Karpas-422 (cell line): Measurements from ENCODE around the gene ANKH. TPM values are rescaled to one million over a fixed set of nuclear protein-coding genes. Genes with fewer than 3 reads are reported as not detected.

Experiments
- DNase-seq: peaks from one replicate; pipeline ENCODE4 v3.0.0-alpha.2; 2015
- H2AFZ ChIP-seq: fragments of 200-600 bp; sonication (generic); 2 replicates; pipeline ENCODE4 v1.6.1; 2014; ENCODE audit warnings: antibody characterized with exemption, low read length, mixed read lengths
- H3K27ac ChIP-seq: fragments of 200-600 bp; sonication (generic); 2 replicates; pipeline ENCODE4 v1.5.1; 2014; ENCODE audit warnings: mild to moderate bottlenecking, low read length, moderate library complexity
- H3K27me3 ChIP-seq: fragments of 200-600 bp; sonication (generic); 2 replicates; pipeline ENCODE4 v1.6.1; 2014; ENCODE audit warnings: low read length, mixed read lengths
- H3K36me3 ChIP-seq: fragments of 200-600 bp; sonication (generic); 2 replicates; pipeline ENCODE4 v1.6.1; 2014; ENCODE audit warnings: low read length, mixed read lengths; ENCODE audit not compliant: insufficient read depth
- H3K4me1 ChIP-seq: fragments of 200-600 bp; sonication (generic); 2 replicates; pipeline ENCODE4 v1.6.1; 2014; ENCODE audit warnings: mild to moderate bottlenecking, low read length, mixed read lengths
- H3K4me2 ChIP-seq: fragments of 200-600 bp; sonication (generic); 2 replicates; pipeline ENCODE4 v1.6.1; 2014; ENCODE audit warnings: low read length, low read depth, mild to moderate bottlenecking; ENCODE audit not compliant: poor library complexity, severe bottlenecking
- H3K4me3 ChIP-seq: fragments of 200-600 bp; sonication (generic); 2 replicates; pipeline ENCODE4 v1.5.1; 2014; ENCODE audit warnings: mild to moderate bottlenecking, antibody characterized with exemption, low read length, mixed read lengths
- H3K79me2 ChIP-seq: fragments of 200-600 bp; sonication (generic); 2 replicates; pipeline ENCODE4 v1.6.1; 2014; ENCODE audit warnings: mild to moderate bottlenecking, low read length, mixed read lengths
- H3K9ac ChIP-seq: fragments of 200-600 bp; sonication (generic); 2 replicates; pipeline ENCODE4 v1.6.0; 2014; ENCODE audit warnings: low read length
- H3K9me2 ChIP-seq: fragments of 200-600 bp; sonication (generic), shearing (Covaris generic); replicated peaks from 2 replicates; pipeline ENCODE4 v1.6.0; 2014; ENCODE audit warnings: mild to moderate bottlenecking, low read length, moderate library complexity; ENCODE audit not compliant: insufficient read depth
- H3K9me3 ChIP-seq: fragments of 300-700, 200-600 bp; sonication (generic); 2 replicates; pipeline ENCODE4 v1.6.1; 2014; ENCODE audit warnings: low read length, mixed read lengths
- H4K20me1 ChIP-seq: fragments of 200-600 bp; sonication (generic); 2 replicates; pipeline ENCODE4 v1.6.1; 2014; ENCODE audit warnings: mild to moderate bottlenecking, antibody characterized with exemption, low read length, low read depth; ENCODE audit not compliant: insufficient read depth
- total RNA-seq: library from RNA; depleted of rRNA; stranded (reverse); fragments of >200 nt; shearing (Covaris generic); gene quantifications from 2 replicates; pipeline ENCODE4 v1.2.3, GENCODE V29; 2014; ENCODE audit warnings: low replicate concordance

The ANKH gene
- total RNA-seq, 1 experiment from 2014 or later: 0.75 TPM

GRCh38 chr5:14912206-14912605, 40.6 kb upstream of the ANKH start:
- H3K4me2 ChIP-seq: no peak overlapping the region
- H3K9me2 ChIP-seq: no peaks in the 10 kb centered on the region
- no peaks in the 10 kb centered on the region for H3K36me3 ChIP-seq
- no peak overlapping the region for H3K27ac ChIP-seq
- H2AFZ ChIP-seq: no peak overlapping the region
- H3K27me3 ChIP-seq: no peaks in the 10 kb centered on the region
- H3K4me1 ChIP-seq: no peaks in the 10 kb centered on the region
- no peaks in the 10 kb centered on the region for H4K20me1 ChIP-seq
- no peak overlapping the region for H3K9ac ChIP-seq
- H3K79me2 ChIP-seq: no peaks in the 10 kb centered on the region
- no peak overlapping the region for H3K4me3 ChIP-seq
- no peaks in the 10 kb centered on the region for H3K9me3 ChIP-seq
- DNase-seq: no peak

- Histone ChIP-seq H3K27ac (no peak overlapping the region), H3K36me3 (no peaks in the 10 kb centered on the region)
- DNase-seq: no peak
Observed at GRCh38 chr5:14909369-14909768, 37.8 kb upstream of the ANKH start.

GRCh38 chr5:14908172-14908571, 36.6 kb upstream of the ANKH start:
- Histone ChIP-seq H3K27me3 (no peaks in the 10 kb centered on the region), H3K9ac (no peak overlapping the region), H3K4me2 (no peak overlapping the region), H3K79me2 (no peaks in the 10 kb centered on the region), H4K20me1 (no peaks in the 10 kb centered on the region), H2AFZ (no peak overlapping the region), H3K36me3 (no peaks in the 10 kb centered on the region), H3K4me3 (no peak overlapping the region), H3K27ac (no peak overlapping the region), H3K9me3 (no peaks in the 10 kb centered on the region), H3K4me1 (no peaks in the 10 kb centered on the region), H3K9me2 (no peaks in the 10 kb centered on the region)
- no peak for DNase-seq

More at GRCh38 chr5:14909369-14909768, 37.8 kb upstream of the ANKH start:
- H3K4me3 ChIP-seq: no peak overlapping the region
- H2AFZ ChIP-seq: no peak overlapping the region
- H3K9me3 ChIP-seq: no peaks in the 10 kb centered on the region
- no peaks in the 10 kb centered on the region for H3K4me1 ChIP-seq
- H4K20me1 ChIP-seq: no peaks in the 10 kb centered on the region
- no peaks in the 10 kb centered on the region for H3K9me2 ChIP-seq
- H3K79me2 ChIP-seq: no peaks in the 10 kb centered on the region
- no peak overlapping the region for H3K9ac ChIP-seq
- H3K27me3 ChIP-seq: no peaks in the 10 kb centered on the region
- no peak overlapping the region for H3K4me2 ChIP-seq

GRCh38 chr5:14906628-14907027, 35.0 kb upstream of the ANKH start:
- DNase-seq: no peak

GRCh38 chr5:14902826-14903560, 31.4 kb upstream of the ANKH start:
- Histone ChIP-seq H3K36me3 (no peaks in the 10 kb centered on the region), H3K27me3 (no peaks in the 10 kb centered on the region), H2AFZ (no peak overlapping the region), H4K20me1 (no peaks in the 10 kb centered on the region), H3K27ac (no peak overlapping the region), H3K79me2 (no peaks in the 10 kb centered on the region), H3K9me2 (no peaks in the 10 kb centered on the region), H3K4me2 (no peak overlapping the region), H3K4me3 (no peak overlapping the region), H3K9me3 (no peaks in the 10 kb centered on the region), H3K9ac (no peak overlapping the region), H3K4me1 (no peaks in the 10 kb centered on the region)
- DNase-seq: no peak

More at GRCh38 chr5:14906628-14907027, 35.0 kb upstream of the ANKH start:
- Histone ChIP-seq H3K9ac (no peak overlapping the region), H3K36me3 (no peaks in the 10 kb centered on the region), H4K20me1 (no peaks in the 10 kb centered on the region), H3K27ac (no peak overlapping the region), H3K9me3 (no peaks in the 10 kb centered on the region), H3K9me2 (no peaks in the 10 kb centered on the region), H3K79me2 (no peaks in the 10 kb centered on the region), H3K27me3 (no peaks in the 10 kb centered on the region), H2AFZ (no peak overlapping the region), H3K4me2 (no peak overlapping the region), H3K4me3 (no peak overlapping the region), H3K4me1 (no peaks in the 10 kb centered on the region)

- Histone ChIP-seq H3K79me2 (no peaks in the 10 kb centered on the region), H3K9me2 (no peaks in the 10 kb centered on the region), H3K27me3 (no peaks in the 10 kb centered on the region), H4K20me1 (no peaks in the 10 kb centered on the region), H3K9ac (no peak overlapping the region), H3K27ac (no peak overlapping the region), H3K4me2 (no peak overlapping the region), H3K9me3 (no peaks in the 10 kb centered on the region), H3K4me3 (no peak overlapping the region), H2AFZ (no peak overlapping the region), H3K4me1 (no peaks in the 10 kb centered on the region), H3K36me3 (no peaks in the 10 kb centered on the region)
- no peak for DNase-seq
Observed at GRCh38 chr5:14901462-14902051, 30.0 kb upstream of the ANKH start.

GRCh38 chr5:14900693-14901461, 29.3 kb upstream of the ANKH start:
- H3K27ac ChIP-seq: no peak overlapping the region
- H4K20me1 ChIP-seq: no peaks in the 10 kb centered on the region
- H2AFZ ChIP-seq: no peak overlapping the region
- no peaks in the 10 kb centered on the region for H3K36me3 ChIP-seq
- no peak overlapping the region for H3K9ac ChIP-seq
- H3K9me2 ChIP-seq: no peaks in the 10 kb centered on the region
- no peak for DNase-seq
- no peaks in the 10 kb centered on the region for H3K4me1 ChIP-seq
- no peaks in the 10 kb centered on the region for H3K9me3 ChIP-seq
- no peaks in the 10 kb centered on the region for H3K79me2 ChIP-seq
- no peaks in the 10 kb centered on the region for H3K27me3 ChIP-seq
- no peak overlapping the region for H3K4me3 ChIP-seq
- H3K4me2 ChIP-seq: no peak overlapping the region

GRCh38 chr5:14896131-14896530, 24.6 kb upstream of the ANKH start:
- no peak overlapping the region for H3K4me3 ChIP-seq
- H3K79me2 ChIP-seq: no peaks in the 10 kb centered on the region
- H2AFZ ChIP-seq: no peak overlapping the region
- H3K36me3 ChIP-seq: no peaks in the 10 kb centered on the region
- DNase-seq: no peak
- no peak overlapping the region for H3K9ac ChIP-seq
- H3K4me1 ChIP-seq: no peaks in the 10 kb centered on the region
- no peak overlapping the region for H3K4me2 ChIP-seq
- no peak overlapping the region for H3K27ac ChIP-seq
- no peaks in the 10 kb centered on the region for H4K20me1 ChIP-seq
- no peaks in the 10 kb centered on the region for H3K27me3 ChIP-seq
- no peaks in the 10 kb centered on the region for H3K9me3 ChIP-seq
- no peaks in the 10 kb centered on the region for H3K9me2 ChIP-seq
